ENCODE results near the gene TMEM178B. TPM values are rescaled to one million over a fixed set of nuclear protein-coding genes. Genes with fewer than 3 reads are reported as not detected.

Gene TMEM178B
- total and polyA plus RNA-seq, 7 donors: 0.13 to 4.8 (median 1.6) TPM

GRCh38 chr7:141160246-141160860, 86.5 kb downstream of the TMEM178B start:
- TF ChIP-seq CTCF (IDR thresholded peaks at IDR 0.05): no peak
- H3K9me3 ChIP-seq: peaks cover 3% of the 10 kb centered on the region
- H3K27ac ChIP-seq: no peak overlapping the region
- WGBS, 3 donors: 89 to 95% (median 91%) methylated on average over 7 of the region's 7 CpGs
- no peak overlapping the region for H3K4me3 ChIP-seq
- no peaks in the 10 kb centered on the region for H3K27me3 ChIP-seq (ENCODE audit: insufficient read depth in 3 of 3, low read length in 2 of 3)
- intact Hi-C loops (cut with DNase I): no loop called here
- H3K4me1 ChIP-seq: no peaks in the 10 kb centered on the region
- no peaks in the 10 kb centered on the region for H3K36me3 ChIP-seq (ENCODE audit: insufficient read depth in 1 of 2, low read depth in 1 of 2)
- DNase-seq: no peak
- no peak for ATAC-seq

GRCh38 chr7:141161550-141162535, 88.0 kb downstream of the TMEM178B start:
- TF ChIP-seq CTCF (IDR thresholded peaks at IDR 0.05): no peak
- ATAC-seq: no peak
- no peak overlapping the region for H3K27ac ChIP-seq
- intact Hi-C loops (cut with DNase I): no loop called here
- DNase-seq: no peak
- H3K4me1 ChIP-seq: no peaks in the 10 kb centered on the region
- no peak overlapping the region for H3K4me3 ChIP-seq
- peaks cover 3% of the 10 kb centered on the region for H3K9me3 ChIP-seq
- 56 to 72% (median 65%) methylated on average over 14 of the region's 14 CpGs for WGBS, 3 donors
- H3K36me3 ChIP-seq (ENCODE audit: insufficient read depth in 1 of 2, low read depth in 1 of 2): no peaks in the 10 kb centered on the region
- H3K27me3 ChIP-seq (ENCODE audit: insufficient read depth in 3 of 3, low read length in 2 of 3): no peaks in the 10 kb centered on the region

GRCh38 chr7:141165521-141165920, 91.7 kb downstream of the TMEM178B start:
- Histone ChIP-seq H3K4me1 (no peaks in the 10 kb centered on the region), H3K4me3 (no peak overlapping the region), H3K36me3 (ENCODE audit: insufficient read depth in 1 of 2, low read depth in 1 of 2) (no peaks in the 10 kb centered on the region), H3K27me3 (ENCODE audit: insufficient read depth in 3 of 3, low read length in 2 of 3) (no peaks in the 10 kb centered on the region), H3K27ac (no peak overlapping the region), H3K9me3 (peaks cover 3% of the 10 kb centered on the region)
- intact Hi-C loops (cut with DNase I): no loop called here
- DNase-seq (no peak), ATAC-seq (no peak)
- TF ChIP-seq CTCF (IDR thresholded peaks at IDR 0.05): no peak
- WGBS, 3 donors: 42 to 57% (median 43%) methylated on average over 2 of the region's 2 CpGs

GRCh38 chr7:141166926-141167325, 93.1 kb downstream of the TMEM178B start:
- no peak for TF ChIP-seq CTCF (IDR thresholded peaks at IDR 0.05)
- DNase-seq (no peak), ATAC-seq (no peak)
- Histone ChIP-seq H3K27me3 (ENCODE audit: insufficient read depth in 3 of 3, low read length in 2 of 3) (no peaks in the 10 kb centered on the region), H3K27ac (no peak overlapping the region), H3K9me3 (peaks cover 3% of the 10 kb centered on the region), H3K4me1 (no peaks in the 10 kb centered on the region), H3K36me3 (ENCODE audit: insufficient read depth in 1 of 2, low read depth in 1 of 2) (no peaks in the 10 kb centered on the region), H3K4me3 (no peak overlapping the region)
- intact Hi-C loops (cut with DNase I): no loop called here
- WGBS, 3 donors: 86 to 88% (median 86%) methylated on average over 6 of the region's 6 CpGs

All from psoas muscle (tissue), 8 donors.